ENCODE measurements around the gene ANKRD55.
"Not testable (repeated sequence)": the region's sequence is repeated elsewhere in the genome, so short reads cannot be mapped to it uniquely, and the experiment has no call there.

ANKRD55 gene

GRCh38 chr5:56158331-56158960 is 74.7 kb downstream of the ANKRD55 start:
- in situ Hi-C loops (cut with MboI; ENCODE audit: low pct_unique_long_range_greater_than_20kb, low sequenced_read_pairs): no loop called here
- DNase-seq: no peak

GRCh38 chr5:56157191-56157621 is 75.9 kb downstream of the ANKRD55 start:
- in situ Hi-C loops (cut with MboI; ENCODE audit: low pct_unique_long_range_greater_than_20kb, low sequenced_read_pairs): not testable (repeated sequence)
- peak; percentile 42 for DNase-seq

GRCh38 chr5:56156585-56157190 is 76.4 kb downstream of the ANKRD55 start:
- peak; percentile 66 for DNase-seq
- in situ Hi-C loops (cut with MboI; ENCODE audit: low pct_unique_long_range_greater_than_20kb, low sequenced_read_pairs): not testable (repeated sequence)

- DNase-seq: peak; percentile 81
- in situ Hi-C loops (cut with MboI; ENCODE audit: low pct_unique_long_range_greater_than_20kb, low sequenced_read_pairs): no loop called here
Measured at GRCh38 chr5:56155992-56156584, 77.0 kb downstream of the ANKRD55 start.

- in situ Hi-C loops (cut with MboI; ENCODE audit: low pct_unique_long_range_greater_than_20kb, low sequenced_read_pairs): no loop called here
- peak; percentile 91 for DNase-seq
Measured at GRCh38 chr5:56154732-56155484, 78.2 kb downstream of the ANKRD55 start.

GRCh38 chr5:56152437-56152836 is 80.7 kb downstream of the ANKRD55 start:
- in situ Hi-C loops (cut with MboI; ENCODE audit: low pct_unique_long_range_greater_than_20kb, low sequenced_read_pairs): no loop called here
- DNase-seq: no peak

- DNase-seq; in situ Hi-C loops (cut with MboI; ENCODE audit: low pct_unique_long_range_greater_than_20kb, low sequenced_read_pairs): not testable (repeated sequence)
Measured at GRCh38 chr5:56150756-56151155, 82.4 kb downstream of the ANKRD55 start.

- in situ Hi-C loops (cut with MboI; ENCODE audit: low pct_unique_long_range_greater_than_20kb, low sequenced_read_pairs): no loop called here
Measured at GRCh38 chr5:56148453-56148971, 84.6 kb downstream of the ANKRD55 start.

GRCh38 chr5:56147659-56148230 is 85.4 kb downstream of the ANKRD55 start:
- in situ Hi-C loops (cut with MboI; ENCODE audit: low pct_unique_long_range_greater_than_20kb, low sequenced_read_pairs): no loop called here
- DNase-seq: peak; percentile 59

More at GRCh38 chr5:56148453-56148971, 84.6 kb downstream of the ANKRD55 start:
- peak; percentile 45 for DNase-seq

GRCh38 chr5:56147106-56147505 is 86.0 kb downstream of the ANKRD55 start:
- no peak for DNase-seq
- in situ Hi-C loops (cut with MboI; ENCODE audit: low pct_unique_long_range_greater_than_20kb, low sequenced_read_pairs): no loop called here

GRCh38 chr5:56146674-56147073 is 86.5 kb downstream of the ANKRD55 start:
- no peak for DNase-seq
- in situ Hi-C loops (cut with MboI; ENCODE audit: low pct_unique_long_range_greater_than_20kb, low sequenced_read_pairs): no loop called here

GRCh38 chr5:56145511-56145910 is 87.6 kb downstream of the ANKRD55 start:
- no peak for DNase-seq
- in situ Hi-C loops (cut with MboI; ENCODE audit: low pct_unique_long_range_greater_than_20kb, low sequenced_read_pairs): no loop called here

GRCh38 chr5:56145106-56145505 is 88.0 kb downstream of the ANKRD55 start:
- in situ Hi-C loops (cut with MboI; ENCODE audit: low pct_unique_long_range_greater_than_20kb, low sequenced_read_pairs): no loop called here
- no peak for DNase-seq

- no peak for DNase-seq
- in situ Hi-C loops (cut with MboI; ENCODE audit: low pct_unique_long_range_greater_than_20kb, low sequenced_read_pairs): no loop called here
Measured at GRCh38 chr5:56144211-56144610, 88.9 kb downstream of the ANKRD55 start.

GRCh38 chr5:56143373-56143714 is 89.8 kb downstream of the ANKRD55 start:
- in situ Hi-C loops (cut with MboI; ENCODE audit: low pct_unique_long_range_greater_than_20kb, low sequenced_read_pairs): no loop called here
- no peak for DNase-seq

- in situ Hi-C loops (cut with MboI; ENCODE audit: low pct_unique_long_range_greater_than_20kb, low sequenced_read_pairs): no loop called here
- DNase-seq: no peak
Measured at GRCh38 chr5:56142614-56143372, 90.3 kb downstream of the ANKRD55 start.

GRCh38 chr5:56142233-56142613 is 90.9 kb downstream of the ANKRD55 start:
- DNase-seq: no peak
- in situ Hi-C loops (cut with MboI; ENCODE audit: low pct_unique_long_range_greater_than_20kb, low sequenced_read_pairs): no loop called here

- DNase-seq: no peak
- in situ Hi-C loops (cut with MboI; ENCODE audit: low pct_unique_long_range_greater_than_20kb, low sequenced_read_pairs): no loop called here
Measured at GRCh38 chr5:56140073-56140472, 93.1 kb downstream of the ANKRD55 start.

GRCh38 chr5:56130664-56131063 is 102.5 kb downstream of the ANKRD55 start:
- in situ Hi-C loops (cut with MboI; ENCODE audit: low pct_unique_long_range_greater_than_20kb, low sequenced_read_pairs): no loop called here
- DNase-seq: no peak
